GM21529 (cell line): Measurements from ENCODE around the gene PRKCG.
A peak's percentile ranks its signal among the peaks of the same experiment; 100 is the strongest.
"Not testable (repeated sequence)": the region's sequence is repeated elsewhere in the genome, so short reads cannot be mapped to it uniquely, and the experiment has no call there.

Source experiments
- ATAC-seq: cut with Tn5 transposase; IDR thresholded peaks from one replicate; pipeline ENCODE4 v1.9.1; 2021; ENCODE audit not compliant: unreplicated experiment

The PRKCG gene

GRCh38 chr19:53881482-53882390 lies at the start of gene PRKCG:
Gene PRKCG (plus strand): TSS chr19:53882197. CDS start chr19:53882495, 298 bp downstream.
- ATAC-seq = no peak

GRCh38 chr19:53832861-53833260 lies 49.1 kb upstream of the PRKCG start:
- not testable (repeated sequence) for ATAC-seq

GRCh38 chr19:53838446-53838845 lies 43.6 kb upstream of the PRKCG start:
- ATAC-seq = not testable (repeated sequence)

- ATAC-seq = not testable (repeated sequence)
These were observed 41.8 kb upstream of the PRKCG start for GRCh38 chr19:53840241-53840640.

GRCh38 chr19:53840914-53841313 lies 41.1 kb upstream of the PRKCG start:
- ATAC-seq = not testable (repeated sequence)

GRCh38 chr19:53844849-53845246 lies 37.1 kb upstream of the PRKCG start:
- ATAC-seq = no peak

- no peak for ATAC-seq
These were observed 34.4 kb upstream of the PRKCG start for GRCh38 chr19:53847555-53847954.

- no peak for ATAC-seq
These were observed 32.7 kb upstream of the PRKCG start for GRCh38 chr19:53849237-53849676.

GRCh38 chr19:53853707-53854106 lies 28.3 kb upstream of the PRKCG start:
- ATAC-seq = no peak

GRCh38 chr19:53864308-53864836 lies 17.6 kb upstream of the PRKCG start:
- no peak for ATAC-seq

- ATAC-seq = no peak
These were observed 16.5 kb upstream of the PRKCG start for GRCh38 chr19:53865523-53865917.

GRCh38 chr19:53865918-53866864 lies 15.8 kb upstream of the PRKCG start:
- ATAC-seq = no peak

- no peak for ATAC-seq
These were observed 15.2 kb upstream of the PRKCG start for GRCh38 chr19:53866865-53867224.

GRCh38 chr19:53867225-53868090 lies 14.5 kb upstream of the PRKCG start, which contains the start of gene MYADM:
Gene MYADM (plus strand): TSS chr19:53867883. CDS start chr19:53873530, 5,647 bp downstream.
- ATAC-seq = peak; percentile 75

GRCh38 chr19:53868091-53868891 lies 13.7 kb upstream of the PRKCG start:
- no peak for ATAC-seq

GRCh38 chr19:53868892-53869804 lies 12.8 kb upstream of the PRKCG start:
- ATAC-seq = peak; percentile 26

GRCh38 chr19:53869805-53870484 lies 12.1 kb upstream of the PRKCG start:
- not testable (repeated sequence) for ATAC-seq

- ATAC-seq = no peak
These were observed 11.5 kb upstream of the PRKCG start for GRCh38 chr19:53870485-53870844.
